Endometrium (tissue), 2 donors: Measurements from ENCODE around the gene KIF25.
"Not testable (repeated sequence)": the region's sequence is repeated elsewhere in the genome, so short reads cannot be mapped to it uniquely, and the experiment has no call there.

ENCODE experiments used
- FAIRE-seq: peaks from 2 replicates; lab custom pipeline; 2012; peaks lifted over from hg19 to GRCh38; lab: Jason Lieb, UNC
- donor health status: control.
- donor health status: control.

KIF25 gene

GRCh38 chr6:168071620-168072019 is 74.1 kb downstream of the KIF25 start:
- no peak for FAIRE-seq

- no peak for FAIRE-seq
These were observed 74.8 kb downstream of the KIF25 start for GRCh38 chr6:168072261-168072660.

GRCh38 chr6:168072730-168073129 is 75.3 kb downstream of the KIF25 start:
- no peak for FAIRE-seq

GRCh38 chr6:168073937-168074730 is 76.7 kb downstream of the KIF25 start:
- FAIRE-seq = no peak

- FAIRE-seq = no peak
These were observed 77.7 kb downstream of the KIF25 start for GRCh38 chr6:168075216-168075615.

- FAIRE-seq = no peak
These were observed 78.3 kb downstream of the KIF25 start for GRCh38 chr6:168075787-168076202.

GRCh38 chr6:168077401-168077800 is 79.9 kb downstream of the KIF25 start:
- FAIRE-seq = not testable (repeated sequence)

- no peak for FAIRE-seq
These were observed 80.9 kb downstream of the KIF25 start for GRCh38 chr6:168078175-168078942.

GRCh38 chr6:168078943-168079405 is 81.5 kb downstream of the KIF25 start, which contains the start of gene FRMD1:
FRMD1 (minus strand) TSS chr6:168079212; CDS start chr6:168079094, 118 bp downstream.
- FAIRE-seq = no peak

GRCh38 chr6:168080393-168081077 is 83.1 kb downstream of the KIF25 start:
- no peak for FAIRE-seq

- FAIRE-seq = no peak
These were observed 84.5 kb downstream of the KIF25 start for GRCh38 chr6:168081858-168082546.

- FAIRE-seq = no peak
These were observed 85.5 kb downstream of the KIF25 start for GRCh38 chr6:168082860-168083513.

GRCh38 chr6:168083514-168083885 is 86.0 kb downstream of the KIF25 start:
- FAIRE-seq = no peak

- no peak for FAIRE-seq
These were observed 87.1 kb downstream of the KIF25 start for GRCh38 chr6:168084465-168085160.

GRCh38 chr6:168086066-168086465 is 88.6 kb downstream of the KIF25 start:
- FAIRE-seq = no peak

- FAIRE-seq = no peak
These were observed 89.1 kb downstream of the KIF25 start for GRCh38 chr6:168086616-168087015.

- FAIRE-seq = no peak
These were observed 90.1 kb downstream of the KIF25 start for GRCh38 chr6:168087436-168088160.

- FAIRE-seq = peak; percentile 87
These were observed 90.9 kb downstream of the KIF25 start for GRCh38 chr6:168088161-168089053.
